ENCODE data around the gene ST6GALNAC6. TPM values are rescaled to one million over a fixed set of nuclear protein-coding genes. Genes with fewer than 3 reads are reported as not detected.

Gene ST6GALNAC6
- total RNA-seq, 1 experiment from 2014 or later, result 16.5 TPM

GRCh38 chr9:127904561-127905003 lies 5.2 kb upstream of the ST6GALNAC6 start:
- Mint-ChIP-seq H3K27ac (ENCODE audit: low read depth, unreplicated experiment) (no peak overlapping the region), H3K36me3 (ENCODE audit: insufficient read depth, unreplicated experiment) (peaks cover 10% of the 10 kb centered on the region), H3K4me3 (ENCODE audit: unreplicated experiment) (no peak overlapping the region), H3K4me1 (ENCODE audit: insufficient read depth, unreplicated experiment) (peaks cover 6% of the 10 kb centered on the region), H3K9me3 (ENCODE audit: unreplicated experiment) (no peaks in the 10 kb centered on the region), H3K27me3 (ENCODE audit: insufficient read depth, unreplicated experiment) (no peaks in the 10 kb centered on the region)
- no TSS peak for BruUV-seq (replicated peaks)
- POLR2A ChIA-PET, result interaction anchor here (0.6 kb wide), 1 partner anchor 12 kb away, joined by 4 read pairs; the partner anchor contains the start of gene ST6GALNAC4
- intact Hi-C loops (cut with micrococcal nuclease), result no loop called here
- TF ChIP-seq, protein P1, sequence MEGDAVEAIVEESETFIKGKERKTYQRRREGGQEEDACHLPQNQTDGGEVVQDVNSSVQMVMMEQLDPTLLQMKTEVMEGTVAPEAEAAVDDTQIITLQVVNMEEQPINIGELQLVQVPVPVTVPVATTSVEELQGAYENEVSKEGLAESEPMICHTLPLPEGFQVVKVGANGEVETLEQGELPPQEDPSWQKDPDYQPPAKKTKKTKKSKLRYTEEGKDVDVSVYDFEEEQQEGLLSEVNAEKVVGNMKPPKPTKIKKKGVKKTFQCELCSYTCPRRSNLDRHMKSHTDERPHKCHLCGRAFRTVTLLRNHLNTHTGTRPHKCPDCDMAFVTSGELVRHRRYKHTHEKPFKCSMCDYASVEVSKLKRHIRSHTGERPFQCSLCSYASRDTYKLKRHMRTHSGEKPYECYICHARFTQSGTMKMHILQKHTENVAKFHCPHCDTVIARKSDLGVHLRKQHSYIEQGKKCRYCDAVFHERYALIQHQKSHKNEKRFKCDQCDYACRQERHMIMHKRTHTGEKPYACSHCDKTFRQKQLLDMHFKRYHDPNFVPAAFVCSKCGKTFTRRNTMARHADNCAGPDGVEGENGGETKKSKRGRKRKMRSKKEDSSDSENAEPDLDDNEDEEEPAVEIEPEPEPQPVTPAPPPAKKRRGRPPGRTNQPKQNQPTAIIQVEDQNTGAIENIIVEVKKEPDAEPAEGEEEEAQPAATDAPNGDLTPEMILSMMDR (IDR thresholded peaks at IDR 0.05; ENCODE audit: unreplicated experiment), result no peak
- CTCF ChIA-PET, result interaction anchor here (0.6 to 0.7 kb wide), 2 partner anchors 18 to 249 kb away, joined by 3 read pairs; no protein-coding TSS in a partner anchor
- DNase-seq (ENCODE audit: unreplicated experiment), result no peak

DNA sequence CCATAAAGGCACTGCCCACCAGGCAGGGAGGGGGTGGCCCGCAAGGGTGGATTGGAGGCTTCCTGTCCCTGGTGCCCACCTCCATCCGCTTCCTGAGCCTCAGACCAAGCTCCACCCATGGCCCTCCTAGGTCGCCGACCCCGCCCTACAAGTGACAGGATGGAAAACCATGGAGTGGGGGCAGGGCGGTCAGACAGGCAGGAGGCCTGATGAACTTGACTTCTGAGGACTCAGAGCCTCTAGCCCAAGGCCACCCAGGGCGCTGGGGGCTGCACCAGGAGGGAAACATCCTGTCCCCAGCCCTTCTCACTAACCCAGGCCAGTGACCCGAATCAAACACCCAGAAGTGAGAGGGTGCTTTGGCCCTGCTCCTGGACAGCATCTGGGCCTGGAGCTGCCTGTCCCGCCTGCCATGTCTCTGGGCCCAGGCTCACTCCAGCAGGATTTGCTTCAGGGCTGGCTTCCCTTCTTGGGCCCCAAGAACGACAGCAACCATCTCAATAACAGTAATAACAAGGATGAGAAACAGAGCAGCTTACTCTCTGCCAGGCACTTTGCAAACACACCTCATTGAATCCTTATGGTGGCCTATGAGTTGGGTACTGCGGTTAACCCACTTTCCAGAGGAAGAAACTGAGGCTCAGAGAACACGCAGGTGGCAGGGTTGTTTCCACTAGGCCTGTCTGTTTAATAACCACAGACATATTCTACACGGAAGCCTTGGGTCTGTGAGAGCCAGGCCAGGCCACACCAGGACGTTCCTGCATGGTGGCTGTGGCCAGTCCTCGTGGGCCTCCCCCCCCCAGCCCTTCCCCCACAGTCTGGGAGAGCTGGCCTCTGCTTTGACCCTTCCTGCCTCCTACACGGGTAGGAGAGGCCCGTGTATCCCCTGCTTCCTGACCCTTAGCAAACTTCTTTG lies 4.4 kb upstream of the ST6GALNAC6 start:
- peaks cover 10% of the 10 kb centered on the region for H3K36me3 Mint-ChIP-seq (ENCODE audit: insufficient read depth, unreplicated experiment)
- ChIA-PET CTCF (interaction anchor here (0.6 to 0.7 kb wide), 2 partner anchors 18 to 250 kb away, joined by 3 read pairs; no protein-coding TSS in a partner anchor), POLR2A (interaction anchor here (0.6 to 0.7 kb wide), 2 partner anchors 9 to 13 kb away, joined by 3 to 4 read pairs; partner anchors contain the start of gene ST6GALNAC4)
- H3K4me1 Mint-ChIP-seq (ENCODE audit: insufficient read depth, unreplicated experiment), result peaks cover 6% of the 10 kb centered on the region
- H3K4me3 Mint-ChIP-seq (ENCODE audit: unreplicated experiment), result no peak overlapping the region
- H3K9me3 Mint-ChIP-seq (ENCODE audit: unreplicated experiment), result no peaks in the 10 kb centered on the region
- no peak overlapping the region for H3K27ac Mint-ChIP-seq (ENCODE audit: low read depth, unreplicated experiment)
- TF ChIP-seq, protein P1 (IDR thresholded peaks at IDR 0.05; ENCODE audit: unreplicated experiment), result no peak
- no peak for DNase-seq (ENCODE audit: unreplicated experiment)
- intact Hi-C loops (cut with micrococcal nuclease), result no loop called here
- H3K27me3 Mint-ChIP-seq (ENCODE audit: insufficient read depth, unreplicated experiment), result no peaks in the 10 kb centered on the region
- no TSS peak for BruUV-seq (replicated peaks)

DNA sequence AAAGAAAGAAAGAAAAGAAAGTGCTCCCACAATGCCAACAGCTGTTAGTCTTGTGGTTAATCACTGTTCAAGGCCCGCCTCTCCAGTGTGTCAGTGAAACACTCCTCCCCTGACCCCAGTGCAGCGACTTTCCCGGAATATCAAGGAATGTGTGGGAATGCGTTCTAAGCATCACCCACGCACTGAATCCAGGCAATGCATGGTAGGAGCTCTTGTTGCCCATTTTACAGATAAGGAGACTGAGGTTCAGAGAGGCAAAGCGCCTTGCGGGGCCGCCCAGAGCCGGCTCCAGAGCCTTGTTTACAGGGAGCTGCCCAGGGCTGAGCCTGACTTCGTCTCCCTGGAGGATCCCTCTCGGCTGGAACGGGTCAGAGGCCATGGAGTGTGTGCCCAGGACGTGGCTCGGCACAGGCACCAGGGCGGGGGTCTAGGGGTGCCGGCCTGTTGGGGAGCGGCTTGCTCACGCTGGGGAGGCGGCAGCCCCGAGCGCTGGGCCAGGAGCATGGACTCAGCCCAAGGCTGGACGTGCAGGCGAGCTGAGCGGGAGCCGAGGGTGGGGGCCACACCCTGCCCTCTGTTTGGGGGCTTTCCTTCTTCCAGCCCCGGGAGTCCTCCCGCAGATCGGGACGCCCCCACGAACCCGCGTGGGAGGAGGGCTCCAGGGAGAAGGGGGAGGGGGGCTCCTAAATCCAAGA lies 823 bp downstream of the ST6GALNAC6 start:
- DNase-seq (ENCODE audit: unreplicated experiment), result peak; percentile 66
- peak overlapping the region; percentile 77 for H3K4me3 Mint-ChIP-seq (ENCODE audit: unreplicated experiment)
- H3K36me3 Mint-ChIP-seq (ENCODE audit: insufficient read depth, unreplicated experiment), result peaks cover 20% of the 10 kb centered on the region
- intact Hi-C loops (cut with micrococcal nuclease), result no loop called here
- H3K4me1 Mint-ChIP-seq (ENCODE audit: insufficient read depth, unreplicated experiment), result peaks cover 9% of the 10 kb centered on the region
- CTCF ChIA-PET, result interaction anchor here (0.7 kb wide), 1 partner anchor 16 kb away, joined by 3 read pairs; no protein-coding TSS in a partner anchor
- no peaks in the 10 kb centered on the region for H3K27me3 Mint-ChIP-seq (ENCODE audit: insufficient read depth, unreplicated experiment)
- H3K27ac Mint-ChIP-seq (ENCODE audit: low read depth, unreplicated experiment), result peak overlapping the region; percentile 80
- H3K9me3 Mint-ChIP-seq (ENCODE audit: unreplicated experiment), result no peaks in the 10 kb centered on the region
- TF ChIP-seq, protein P1 (IDR thresholded peaks at IDR 0.05; ENCODE audit: unreplicated experiment), result no peak
- no TSS peak for BruUV-seq (replicated peaks)
- POLR2A ChIA-PET, result interaction anchor here (0.7 to 3.2 kb wide), 12 partner anchors 9 to 290 kb away, joined by 3 to 35 read pairs (median 4); partner anchors contain the start of genes CDK9, ST6GALNAC4 and TOR2A

Measured in MCF 10A (cell line).